Glutamatergic neuron (in vitro differentiated cells): ENCODE results near the gene KTN1. TPM values are rescaled to one million over a fixed set of nuclear protein-coding genes. Genes with fewer than 3 reads are reported as not detected.

Experiments used
- DNase-seq: peaks from one replicate; pipeline ENCODE4 v3.0.0; 2022
- H3K27ac Mint-ChIP-seq: one replicate; pipeline ENCODE4 v1.8.0; 2020; ENCODE audit warnings: mild to moderate bottlenecking, mixed read lengths, inconsistent platforms; ENCODE audit not compliant: unreplicated experiment
- H3K27me3 Mint-ChIP-seq: one replicate; pipeline ENCODE4 v1.8.0; 2020; ENCODE audit warnings: mild to moderate bottlenecking, moderate library complexity, mixed read lengths, inconsistent platforms; ENCODE audit not compliant: unreplicated experiment
- H3K36me3 Mint-ChIP-seq: one replicate; pipeline ENCODE4 v1.8.0; 2020; ENCODE audit warnings: mild to moderate bottlenecking, mixed read lengths, inconsistent platforms; ENCODE audit not compliant: unreplicated experiment
- H3K4me1 Mint-ChIP-seq: one replicate; pipeline ENCODE4 v1.8.0; 2020; ENCODE audit warnings: mild to moderate bottlenecking, low read depth, mixed read lengths, inconsistent platforms; ENCODE audit not compliant: unreplicated experiment
- H3K4me3 Mint-ChIP-seq: one replicate; pipeline ENCODE4 v1.8.0; 2020; ENCODE audit warnings: mild to moderate bottlenecking, mixed read lengths, inconsistent platforms; ENCODE audit not compliant: unreplicated experiment
- H3K9me3 Mint-ChIP-seq: one replicate; pipeline ENCODE4 v1.8.0; 2020; ENCODE audit warnings: mild to moderate bottlenecking, moderate library complexity, mixed read lengths, inconsistent platforms; ENCODE audit not compliant: unreplicated experiment
- CTCF ChIP-seq: fragments of 200-600 bp; sonication (generic); IDR thresholded peaks from one replicate; pipeline ENCODE4 v1.5.0; 2021; ENCODE audit not compliant: partially characterized antibody, unreplicated experiment
- total RNA-seq: library from RNA; stranded (reverse); fragmentation: NEBNext Ultra II Directional; extraction: Animal tissue kit (Norgen Biotek cat#: 25700); gene quantifications from one replicate; pipeline ENCODE4 v1.2.1, GENCODE V29; 2021; ENCODE audit not compliant: unreplicated experiment

Gene KTN1
- total RNA-seq, 1 donor from 2014 or later = 108 TPM

- no peak overlapping the region for H3K27ac Mint-ChIP-seq
- no peaks in the 10 kb centered on the region for H3K9me3 Mint-ChIP-seq
- no peak for TF ChIP-seq CTCF
- no peak overlapping the region for H3K4me3 Mint-ChIP-seq
- no peaks in the 10 kb centered on the region for H3K27me3 Mint-ChIP-seq
- DNase-seq = no peak
- peaks cover 4% of the 10 kb centered on the region for H3K36me3 Mint-ChIP-seq
- no peaks in the 10 kb centered on the region for H3K4me1 Mint-ChIP-seq
Observed at GRCh38 chr14:55553791-55554190, 26.2 kb upstream of the KTN1 start.

DNA sequence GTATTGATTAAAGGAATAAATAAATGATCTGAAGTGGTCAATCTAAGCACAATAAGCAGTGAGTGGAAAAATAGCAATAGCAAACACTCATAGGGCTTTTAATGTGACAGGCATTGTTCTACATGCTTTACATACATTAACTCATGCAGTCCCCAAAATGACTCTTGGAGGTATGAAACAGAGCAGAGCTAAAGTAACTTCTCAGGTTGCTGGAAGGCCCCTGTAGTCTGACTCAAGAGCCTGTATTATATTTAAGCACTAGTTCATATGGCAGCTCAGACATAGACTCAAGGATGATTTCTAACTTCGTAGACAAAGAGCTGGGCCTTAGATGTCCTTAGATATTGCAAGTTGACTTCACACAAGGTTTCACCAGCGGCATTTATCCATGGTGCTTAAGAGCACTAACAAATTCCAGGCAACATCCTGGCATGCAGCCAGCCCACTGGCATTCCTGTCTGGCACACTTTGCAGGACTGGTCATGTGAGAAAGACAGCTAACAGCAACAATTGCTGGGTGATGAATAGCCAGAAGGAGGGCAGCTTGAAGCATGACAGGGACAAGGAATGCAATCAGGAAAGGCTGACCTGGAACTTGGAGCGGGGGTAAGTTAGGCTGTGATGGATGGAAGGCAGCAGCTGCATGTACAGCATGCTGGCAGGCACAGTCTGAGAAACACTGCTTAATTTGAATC lies 22.9 kb upstream of the KTN1 start:
- peaks cover 4% of the 10 kb centered on the region for H3K36me3 Mint-ChIP-seq
- no peak overlapping the region for H3K27ac Mint-ChIP-seq
- no peak for DNase-seq

GRCh38 chr14:55562135-55562534 lies 17.9 kb upstream of the KTN1 start:
- Mint-ChIP-seq H3K4me1 (no peaks in the 10 kb centered on the region), H3K36me3 (no peaks in the 10 kb centered on the region), H3K9me3 (no peaks in the 10 kb centered on the region), H3K27ac (no peak overlapping the region), H3K4me3 (no peak overlapping the region), H3K27me3 (no peaks in the 10 kb centered on the region)
- DNase-seq = no peak
- no peak for TF ChIP-seq CTCF

More for the DNA sequence above, 22.9 kb upstream of the KTN1 start:
- Mint-ChIP-seq H3K9me3 (no peaks in the 10 kb centered on the region), H3K4me3 (no peak overlapping the region), H3K27me3 (no peaks in the 10 kb centered on the region), H3K4me1 (no peaks in the 10 kb centered on the region)
- TF ChIP-seq CTCF = no peak

- H3K27ac Mint-ChIP-seq = no peak overlapping the region
- no peaks in the 10 kb centered on the region for H3K36me3 Mint-ChIP-seq
- no peaks in the 10 kb centered on the region for H3K27me3 Mint-ChIP-seq
- no peak overlapping the region for H3K4me3 Mint-ChIP-seq
- H3K4me1 Mint-ChIP-seq = peaks cover 13% of the 10 kb centered on the region
- no peak for TF ChIP-seq CTCF
- no peak for DNase-seq
- H3K9me3 Mint-ChIP-seq = no peaks in the 10 kb centered on the region
Observed at GRCh38 chr14:55568618-55569017, 11.4 kb upstream of the KTN1 start.

GRCh38 chr14:55571125-55571889 lies 8.7 kb upstream of the KTN1 start:
- Mint-ChIP-seq H3K9me3 (no peaks in the 10 kb centered on the region), H3K36me3 (no peaks in the 10 kb centered on the region), H3K4me3 (no peak overlapping the region), H3K4me1 (peaks cover 13% of the 10 kb centered on the region), H3K27me3 (no peaks in the 10 kb centered on the region), H3K27ac (no peak overlapping the region)
- DNase-seq = no peak
- TF ChIP-seq CTCF = no peak
